Thyroid gland (tissue), 4 donors: ENCODE results near the gene CTDSPL. TPM values are rescaled to one million over a fixed set of nuclear protein-coding genes. Genes with fewer than 3 reads are reported as not detected.

Source experiments
- DNase-seq, 2 donors: peaks; one replicate each; pipeline ENCODE4 v3.0.0-alpha.2; 2019
- H3K27ac ChIP-seq, 3 donors: fragments of 200-600 bp; sonication (generic); 1 replicate in 2 of 3; 2 replicates in 1 of 3; pipeline ENCODE4 v1.5.1; 2016 to 2019; ENCODE audit warnings: mild to moderate bottlenecking in 1 of 3, moderate library complexity in 1 of 3
- H3K27me3 ChIP-seq: fragments of 200-600 bp; sonication (generic); one replicate; pipeline ENCODE4 v1.5.1; 2019
- H3K36me3 ChIP-seq, 2 donors: fragments of 200-600 bp; sonication (generic); one replicate each; pipeline ENCODE4 v1.5.1; 2016 to 2019
- H3K4me1 ChIP-seq, 2 donors: fragments of 200-600 bp; sonication (generic); one replicate each; pipeline ENCODE4 v1.5.1; 2017 to 2019
- H3K4me3 ChIP-seq, 3 donors: fragments of 200-600 bp; sonication (generic); replicated peaks in 1 of 3; 1 replicate in 2 of 3; 2 replicates in 1 of 3; pipeline ENCODE4 v1.5.1; 2016; ENCODE audit warnings: mild to moderate bottlenecking in 1 of 3
- H3K9me3 ChIP-seq: fragments of 200-600 bp; sonication (generic); one replicate; pipeline ENCODE4 v1.5.1; 2017
- POLR2A ChIP-seq, 2 donors: fragments of 450-650 bp; IDR thresholded peaks; one replicate each; pipeline ENCODE4 v1.6.1; 2017; ENCODE audit warnings: antibody characterized with exemption in 2 of 2, mild to moderate bottlenecking in 2 of 2, moderate library complexity in 1 of 2
- WGBS, 2 donors: methylation state at CpG; one replicate each; pipeline ENCODE4 v1.1.5; 2017; 5-methylcytosine and 5-hydroxymethylcytosine counted together
- intact Hi-C: fragments of 100-400 bp; cut with DNase I; formaldehyde crosslinking; loops from one replicate; pipeline ENCODE4 v1.15.1; 2023
- total RNA-seq, 4 donors: library from RNA; depleted of rRNA; stranded (reverse); fragments of >200 nt; gene quantifications; one replicate each; pipeline ENCODE4 v1.2.3, GENCODE V29; 2016
- TF ChIP-seq, protein P1 (sequence below), 6 experiments: fragments of 200-600 bp in 3 of 6; fragments of 450-650 bp in 3 of 6; sonication (generic) in 3 of 6; IDR thresholded peaks; one replicate each; pipeline ENCODE4 v1.5.1; 2016 to 2019; ENCODE audit warnings: antibody characterized with exemption in 6 of 6, mild to moderate bottlenecking in 2 of 6, inconsistent platforms in 1 of 6, moderate library complexity in 1 of 6

Gene CTDSPL
- total RNA-seq, 4 donors from 2014 or later = 23.6 to 37.9 (median 29.8) TPM

DNA sequence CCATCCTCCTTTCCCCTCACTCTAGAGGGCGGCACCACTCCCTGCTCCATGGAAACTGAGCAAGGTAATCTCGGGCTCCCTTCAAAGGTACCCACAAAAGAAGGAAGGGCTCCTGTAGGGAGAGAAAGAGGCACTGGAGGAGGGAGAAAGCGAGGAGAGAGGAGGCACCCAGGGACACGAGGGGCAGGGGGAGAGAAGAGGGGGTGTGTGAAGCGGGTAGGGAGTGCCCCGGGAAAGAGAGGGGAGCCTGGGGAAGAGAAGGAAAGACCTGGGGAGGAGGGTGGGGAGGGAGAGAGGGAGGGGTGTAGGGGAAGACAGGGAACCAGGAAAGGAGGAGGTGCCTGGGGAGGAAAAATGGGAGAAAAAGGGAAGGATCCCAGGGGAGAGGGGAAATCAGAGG is 129.4 kb downstream of the CTDSPL start:
- 46 to 52% methylated on average over 6 of the region's 6 CpGs for WGBS, 2 donors
- intact Hi-C loops = no loop called here
- TF ChIP-seq, protein P1, sequence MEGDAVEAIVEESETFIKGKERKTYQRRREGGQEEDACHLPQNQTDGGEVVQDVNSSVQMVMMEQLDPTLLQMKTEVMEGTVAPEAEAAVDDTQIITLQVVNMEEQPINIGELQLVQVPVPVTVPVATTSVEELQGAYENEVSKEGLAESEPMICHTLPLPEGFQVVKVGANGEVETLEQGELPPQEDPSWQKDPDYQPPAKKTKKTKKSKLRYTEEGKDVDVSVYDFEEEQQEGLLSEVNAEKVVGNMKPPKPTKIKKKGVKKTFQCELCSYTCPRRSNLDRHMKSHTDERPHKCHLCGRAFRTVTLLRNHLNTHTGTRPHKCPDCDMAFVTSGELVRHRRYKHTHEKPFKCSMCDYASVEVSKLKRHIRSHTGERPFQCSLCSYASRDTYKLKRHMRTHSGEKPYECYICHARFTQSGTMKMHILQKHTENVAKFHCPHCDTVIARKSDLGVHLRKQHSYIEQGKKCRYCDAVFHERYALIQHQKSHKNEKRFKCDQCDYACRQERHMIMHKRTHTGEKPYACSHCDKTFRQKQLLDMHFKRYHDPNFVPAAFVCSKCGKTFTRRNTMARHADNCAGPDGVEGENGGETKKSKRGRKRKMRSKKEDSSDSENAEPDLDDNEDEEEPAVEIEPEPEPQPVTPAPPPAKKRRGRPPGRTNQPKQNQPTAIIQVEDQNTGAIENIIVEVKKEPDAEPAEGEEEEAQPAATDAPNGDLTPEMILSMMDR (IDR thresholded peaks at IDR 0.05) = no peak

DNA sequence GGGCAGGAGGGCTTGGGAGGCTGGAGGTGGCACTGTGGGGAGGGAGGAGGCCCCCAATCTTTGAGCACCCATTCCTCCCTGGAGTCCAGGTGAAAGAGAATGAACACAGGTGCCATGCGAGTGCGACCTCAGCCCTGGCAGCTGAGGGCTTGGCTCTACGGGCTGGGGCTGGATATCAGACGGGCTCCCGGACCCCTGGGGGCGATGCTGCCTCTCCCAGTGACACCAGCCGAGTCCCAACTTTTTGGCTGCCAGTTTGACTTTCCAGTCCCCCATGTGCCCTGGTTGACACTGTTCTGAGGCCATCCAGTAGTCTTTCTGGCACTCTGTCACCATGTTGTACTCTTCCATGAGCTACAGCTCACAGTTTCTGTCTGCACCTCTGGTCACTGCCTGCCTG is 130.1 kb downstream of the CTDSPL start:
- no peaks in the 10 kb centered on the region for H3K36me3 ChIP-seq
- no peaks in the 10 kb centered on the region for H3K9me3 ChIP-seq
- H3K4me1 ChIP-seq = peaks cover 5 to 13% of the 10 kb centered on the region in 2 donors
- no peak overlapping the region for H3K27ac ChIP-seq
- H3K27me3 ChIP-seq = no peaks in the 10 kb centered on the region
- 89 to 93% methylated on average over 2 to 7 of the region's 7 CpGs for WGBS, 2 donors
- intact Hi-C loops = no loop called here
- no peak overlapping the region for H3K4me3 ChIP-seq
- TF ChIP-seq, protein P1 (IDR thresholded peaks at IDR 0.05) = no peak
- TF ChIP-seq POLR2A (IDR thresholded peaks at IDR 0.05) = no peak
- no peak for DNase-seq

More for the DNA sequence above, 129.4 kb downstream of the CTDSPL start:
- Histone ChIP-seq H3K4me1 (peaks cover 5 to 13% of the 10 kb centered on the region in 2 donors), H3K27ac (no peak overlapping the region), H3K4me3 (no peak overlapping the region), H3K36me3 (no peaks in the 10 kb centered on the region), H3K9me3 (no peaks in the 10 kb centered on the region), H3K27me3 (no peaks in the 10 kb centered on the region)
- no peak for DNase-seq

DNA sequence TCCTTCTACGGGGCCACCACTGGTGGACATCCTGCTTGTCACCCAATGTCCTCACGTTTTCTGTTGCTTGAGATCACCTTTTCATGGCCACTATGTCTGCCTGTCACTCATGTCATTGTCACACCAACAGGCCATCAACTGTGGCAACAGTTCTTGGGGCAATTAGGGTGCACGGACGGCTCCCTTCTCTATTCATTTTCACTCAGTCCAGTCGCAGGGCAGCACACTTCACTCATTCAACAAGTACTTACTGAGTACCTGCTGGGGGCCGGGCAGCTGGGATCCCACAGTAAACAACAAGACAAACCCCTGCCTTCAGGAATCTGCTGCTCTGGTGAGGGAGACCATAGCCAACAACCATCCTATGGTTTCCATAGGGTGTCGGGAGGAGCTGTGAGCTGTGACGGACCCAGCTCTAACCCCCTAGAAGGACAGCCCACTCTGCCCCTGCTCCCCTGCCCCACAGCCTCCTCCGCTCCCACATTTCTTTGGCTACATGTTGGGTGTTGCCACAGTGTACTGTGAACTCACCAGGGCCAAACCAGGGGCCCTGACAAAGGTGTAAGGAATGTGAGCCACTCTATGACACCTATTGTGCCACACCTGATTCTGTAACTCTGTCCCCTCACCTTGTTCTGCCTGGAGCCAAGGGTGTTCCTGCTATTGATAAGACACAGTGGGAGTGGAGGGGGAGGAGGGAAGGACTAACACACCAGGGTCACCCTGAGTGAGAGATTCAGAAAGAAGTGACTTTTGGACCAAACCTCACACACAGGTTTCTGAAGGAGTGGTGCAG is 130.8 kb downstream of the CTDSPL start:
- Histone ChIP-seq H3K27me3 (no peaks in the 10 kb centered on the region), H3K4me3 (no peak overlapping the region), H3K36me3 (no peaks in the 10 kb centered on the region), H3K27ac (no peak overlapping the region), H3K9me3 (no peaks in the 10 kb centered on the region), H3K4me1 (peaks cover 5 to 13% of the 10 kb centered on the region in 2 donors)
- no peak for TF ChIP-seq POLR2A (IDR thresholded peaks at IDR 0.05)
- TF ChIP-seq, protein P1 (IDR thresholded peaks at IDR 0.05) = no peak
- no peak for DNase-seq
- intact Hi-C loops = no loop called here
- WGBS, 2 donors = 84 to 97% methylated on average over 9 of the region's 9 CpGs

DNA sequence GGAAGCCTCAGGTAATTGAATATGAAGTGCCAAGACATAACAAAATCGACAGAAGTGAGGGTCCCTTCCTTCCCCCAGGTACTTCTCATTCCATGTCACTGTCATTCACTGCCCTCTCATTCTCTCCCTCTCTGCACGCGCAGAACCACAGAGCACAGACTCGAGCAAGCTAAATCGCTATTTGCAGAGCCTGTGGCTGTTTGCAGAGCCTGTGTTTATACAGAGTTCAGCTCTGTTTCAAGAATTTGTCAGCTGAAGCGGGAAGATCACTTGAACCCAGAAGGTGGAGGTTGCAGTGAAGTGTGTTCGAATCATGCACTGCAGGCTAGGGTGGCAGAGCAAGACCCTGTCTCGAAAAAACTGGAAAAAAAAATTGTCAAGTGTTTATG is 131.4 kb downstream of the CTDSPL start:
- Histone ChIP-seq H3K27ac (peak overlapping the region in 1 of 3 donors; percentile 76), H3K27me3 (no peaks in the 10 kb centered on the region), H3K4me3 (no peak overlapping the region), H3K9me3 (no peaks in the 10 kb centered on the region), H3K36me3 (no peaks in the 10 kb centered on the region), H3K4me1 (peaks cover 5 to 17% of the 10 kb centered on the region in 2 donors)
- 84 to 89% methylated on average over 8 of the region's 8 CpGs for WGBS, 2 donors
- no peak for DNase-seq
- no peak for TF ChIP-seq POLR2A (IDR thresholded peaks at IDR 0.05)
- TF ChIP-seq, protein P1 (IDR thresholded peaks at IDR 0.05) = no peak
- intact Hi-C loops = no loop called here

DNA sequence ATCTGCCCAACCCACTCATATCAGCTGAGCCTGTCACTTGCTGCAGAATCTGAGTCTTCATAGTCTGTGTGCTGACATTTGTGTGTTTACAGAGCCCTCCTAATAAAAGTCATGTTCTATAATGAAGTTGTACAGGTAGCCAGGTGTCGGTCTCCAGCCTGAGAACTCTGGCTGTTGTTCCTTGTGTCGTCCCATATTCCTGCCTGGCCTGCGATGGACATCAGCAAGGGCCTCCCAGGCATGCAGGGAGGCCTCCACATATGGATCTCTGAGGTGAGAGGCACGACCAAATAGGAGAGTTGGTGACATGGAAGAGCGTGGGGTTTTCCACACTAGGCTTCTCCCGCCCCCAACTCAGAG is 131.8 kb downstream of the CTDSPL start:
- TF ChIP-seq POLR2A (IDR thresholded peaks at IDR 0.05) = no peak
- TF ChIP-seq, protein P1 (IDR thresholded peaks at IDR 0.05) = no peak
- intact Hi-C loops = no loop called here
- Histone ChIP-seq H3K27ac (peak overlapping the region in 2 of 3 donors; percentile 60 to 76), H3K36me3 (no peaks in the 10 kb centered on the region), H3K27me3 (no peaks in the 10 kb centered on the region), H3K9me3 (no peaks in the 10 kb centered on the region), H3K4me1 (peaks cover 9 to 20% of the 10 kb centered on the region in 2 donors), H3K4me3 (peak overlapping the region in 2 of 3 donors; percentile 49 to 76)
- WGBS, 2 donors = 71 to 72% methylated on average over 4 to 6 of the region's 6 CpGs
- DNase-seq = no peak
